Liver (tissue), 9 donors: ENCODE results near the gene PLD6. TPM values are rescaled to one million over a fixed set of nuclear protein-coding genes. Genes with fewer than 3 reads are reported as not detected.

Experiments
- DNase-seq: peaks from one replicate; pipeline ENCODE4 v3.0.0-alpha.2; 2017; ENCODE audit warnings: low spot score
- H3K27ac ChIP-seq, 2 donors: one replicate each; pipeline ENCODE4 v1.7.0; 2013; ENCODE audit warnings: inconsistent platforms in 2 of 2, low read length in 2 of 2, control low read depth in 1 of 2, low read depth in 1 of 2, mild to moderate bottlenecking in 1 of 2
- H3K27me3 ChIP-seq, 4 donors: one replicate each; pipeline versions ENCODE4 v1.6.1 to v1.7.0; 2013; ENCODE audit warnings: low read length in 3 of 4, inconsistent platforms in 1 of 4, mild to moderate bottlenecking in 1 of 4, moderate library complexity in 1 of 4; ENCODE audit not compliant: control insufficient read depth in 4 of 4, insufficient read depth in 4 of 4
- H3K36me3 ChIP-seq, 4 donors: one replicate each; pipeline versions ENCODE4 v1.6.1 to v1.7.0; 2013; ENCODE audit warnings: low read length in 3 of 4, mild to moderate bottlenecking in 3 of 4, low read depth in 1 of 4, moderate library complexity in 1 of 4; ENCODE audit not compliant: control insufficient read depth in 4 of 4, insufficient read depth in 3 of 4
- H3K4me1 ChIP-seq, 4 donors: one replicate each; pipeline versions ENCODE4 v1.6.1 to v1.7.0; 2013; ENCODE audit warnings: low read length in 3 of 4, mild to moderate bottlenecking in 3 of 4, moderate library complexity in 1 of 4; ENCODE audit not compliant: control insufficient read depth in 4 of 4, insufficient read depth in 4 of 4
- H3K4me3 ChIP-seq, 3 donors: one replicate each; pipeline versions ENCODE4 v1.6.1 to v1.7.0; 2013; ENCODE audit warnings: low read length in 3 of 3, control low read depth in 1 of 3, low read depth in 1 of 3, mild to moderate bottlenecking in 1 of 3
- H3K9ac ChIP-seq, 2 donors: one replicate each; pipeline ENCODE4 v1.7.0; 2013; ENCODE audit warnings: low read length in 2 of 2, mild to moderate bottlenecking in 2 of 2, moderate library complexity in 2 of 2, control low read depth in 1 of 2, low read depth in 1 of 2
- H3K9me3 ChIP-seq, 4 donors: one replicate each; pipeline versions ENCODE4 v1.6.1 to v1.7.0; 2013; ENCODE audit warnings: low read length in 3 of 4; ENCODE audit not compliant: control insufficient read depth in 4 of 4
- EGR1 ChIP-seq, 2 donors: IDR thresholded peaks; 2 replicates each; pipeline ENCODE4 v1.6.1; 2016 to 2018; ENCODE audit warnings: antibody characterized with exemption in 2 of 2, low read depth in 2 of 2
- FOXA1 ChIP-seq: IDR thresholded peaks from 2 replicates; pipeline ENCODE4 v1.6.1; 2016; ENCODE audit warnings: antibody characterized with exemption
- FOXA2 ChIP-seq: IDR thresholded peaks from 2 replicates; pipeline ENCODE4 v1.6.1; 2016; ENCODE audit warnings: antibody characterized with exemption
- GABPA ChIP-seq, 2 donors: IDR thresholded peaks in 1 of 2; conservative IDR thresholded peaks in 1 of 2; 2 replicates each; pipeline ENCODE4 v1.6.1; 2016; ENCODE audit warnings: antibody characterized with exemption in 2 of 2, mild to moderate bottlenecking in 1 of 2, moderate library complexity in 1 of 2
- HNF4A ChIP-seq, 2 donors: conservative IDR thresholded peaks; 2 replicates each; pipeline ENCODE4 v1.6.1; 2016; ENCODE audit warnings: antibody characterized with exemption in 2 of 2, mild to moderate bottlenecking in 2 of 2
- HNF4G ChIP-seq: IDR thresholded peaks from 2 replicates; pipeline ENCODE4 v1.6.1; 2016; ENCODE audit warnings: antibody characterized with exemption
- JUND ChIP-seq, 2 donors: IDR thresholded peaks; 2 replicates each; pipeline ENCODE4 v1.6.1; 2016; ENCODE audit warnings: antibody characterized with exemption in 2 of 2
- NR2F2 ChIP-seq: IDR thresholded peaks from 2 replicates; pipeline ENCODE4 v1.6.1; 2016; ENCODE audit warnings: antibody characterized with exemption
- RAD21 ChIP-seq, 2 donors: IDR thresholded peaks; 2 replicates each; pipeline ENCODE4 v1.6.1; 2016; ENCODE audit warnings: antibody characterized with exemption in 2 of 2, mild to moderate bottlenecking in 2 of 2
- RXRA ChIP-seq, 2 donors: IDR thresholded peaks; 2 replicates each; pipeline ENCODE4 v1.6.1; 2017 to 2018; ENCODE audit warnings: antibody characterized with exemption in 2 of 2, mild to moderate bottlenecking in 1 of 2
- SP1 ChIP-seq: IDR thresholded peaks from 2 replicates; pipeline ENCODE4 v1.6.1; 2018; ENCODE audit warnings: antibody characterized with exemption, mild to moderate bottlenecking
- TAF1 ChIP-seq: conservative IDR thresholded peaks from 2 replicates; pipeline ENCODE4 v1.6.1; 2016; ENCODE audit warnings: antibody characterized with exemption, mild to moderate bottlenecking
- YY1 ChIP-seq: IDR thresholded peaks from 2 replicates; pipeline ENCODE4 v1.6.1; 2016; ENCODE audit warnings: antibody characterized with exemption, mild to moderate bottlenecking
- WGBS: extraction: QIAGEN DNeasy Blood & Tissue Kit; methylation state at CpG from one replicate; pipeline ENCODE4 v1.1.7; 2013; 5-methylcytosine and 5-hydroxymethylcytosine counted together
- polyA plus RNA-seq, 2 donors: library from polyadenylated mRNA; stranded (reverse) in 1 of 2; unstranded in 1 of 2; fragments of 200-250 nt in 1 of 2; fragments of >200 nt in 1 of 2; fragmentation: Nextera tagmentation in 1 of 2; extraction: Ambion mirVana in 1 of 2; gene quantifications; one replicate each; pipeline versions ENCODE4 v1.2.1 to v1.2.3, GENCODE V29; 2013 to 2015
- total RNA-seq, 2 donors: library from RNA; depleted of rRNA; stranded (reverse); fragments of >200 nt; gene quantifications; one replicate each; pipeline ENCODE4 v1.2.3, GENCODE V29; 2014
- TF ChIP-seq, protein P1 (sequence below): IDR thresholded peaks from 2 replicates; pipeline ENCODE4 v1.6.1; 2016; ENCODE audit warnings: antibody characterized with exemption
- TF ChIP-seq, protein P2 (sequence below): IDR thresholded peaks from 2 replicates; pipeline ENCODE4 v1.6.1; 2016; ENCODE audit warnings: antibody characterized with exemption
- TF ChIP-seq, protein P3 (sequence below): IDR thresholded peaks from 2 replicates; pipeline ENCODE4 v1.6.1; 2016; ENCODE audit warnings: antibody characterized with exemption, mild to moderate bottlenecking
- donor health status: healthy.
- donor health status: healthy.
- donor health status: healthy.
- donor health status: healthy.
- donor health status: healthy.

PLD6 gene
- total and polyA plus RNA-seq, 4 donors, result 1.2 to 2.3 (median 1.5) TPM

DNA sequence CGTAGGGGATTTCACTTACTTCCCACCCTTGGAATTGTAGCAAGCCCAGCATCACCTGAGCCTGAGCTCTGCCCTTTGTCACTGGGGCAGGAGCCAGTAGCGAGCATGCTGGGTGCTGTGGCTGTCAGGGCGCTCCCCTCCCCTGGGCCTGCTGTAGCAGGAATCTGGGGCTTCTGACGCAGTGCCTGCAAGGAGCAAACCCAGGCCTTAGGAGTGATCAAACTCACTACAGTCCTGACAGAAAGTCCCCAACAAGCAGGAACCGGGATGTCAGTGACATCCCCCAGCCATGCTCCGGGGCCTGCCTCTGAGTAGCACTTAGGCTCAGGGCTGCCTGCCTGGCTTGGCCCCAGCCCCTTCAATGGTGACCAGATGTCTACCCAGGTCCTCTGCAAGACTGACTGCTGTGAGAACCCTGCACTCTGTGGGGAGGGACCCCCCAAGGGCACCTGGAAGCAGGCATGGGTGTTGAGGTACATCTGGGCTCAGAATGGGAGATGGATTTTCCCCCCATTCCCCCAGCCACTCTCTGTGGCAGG is 23.5 kb downstream of the PLD6 start:
- WGBS, result 92% methylated on average over 6 of the region's 6 CpGs
- Histone ChIP-seq H3K9ac (no peak overlapping the region), H3K27ac (no peak overlapping the region)

GRCh38 chr17:17181666-17182597 is 24.2 kb downstream of the PLD6 start:
- DNase-seq, result no peak
- no peak overlapping the region for H3K9ac ChIP-seq
- H3K27me3 ChIP-seq, result no peaks in the 10 kb centered on the region
- H3K36me3 ChIP-seq, result peaks cover 19 to 68% (median 42%) of the 10 kb centered on the region in 4 donors
- H3K27ac ChIP-seq, result no peak overlapping the region
- no peaks in the 10 kb centered on the region for H3K9me3 ChIP-seq
- 91% methylated on average over 15 of the region's 15 CpGs for WGBS
- no peak overlapping the region for H3K4me3 ChIP-seq
- no peaks in the 10 kb centered on the region for H3K4me1 ChIP-seq
- TF ChIP-seq, protein P1, sequence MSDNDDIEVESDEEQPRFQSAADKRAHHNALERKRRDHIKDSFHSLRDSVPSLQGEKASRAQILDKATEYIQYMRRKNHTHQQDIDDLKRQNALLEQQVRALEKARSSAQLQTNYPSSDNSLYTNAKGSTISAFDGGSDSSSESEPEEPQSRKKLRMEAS, result no peak
- no peak for TF ChIP-seq RAD21 (IDR thresholded peaks at IDR 0.05)
- no peak for TF ChIP-seq FOXA1
- TF ChIP-seq SP1, result no peak
- TF ChIP-seq, protein P2, sequence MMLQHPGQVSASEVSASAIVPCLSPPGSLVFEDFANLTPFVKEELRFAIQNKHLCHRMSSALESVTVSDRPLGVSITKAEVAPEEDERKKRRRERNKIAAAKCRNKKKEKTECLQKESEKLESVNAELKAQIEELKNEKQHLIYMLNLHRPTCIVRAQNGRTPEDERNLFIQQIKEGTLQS, result no peak
- no peak for TF ChIP-seq TAF1
- no peak for TF ChIP-seq HNF4A (conservative IDR thresholded peaks at IDR 0.05)
- TF ChIP-seq NR2F2, result no peak
- TF ChIP-seq YY1, result no peak
- no peak for TF ChIP-seq JUND (IDR thresholded peaks at IDR 0.05)
- no peak for TF ChIP-seq HNF4G

More for the DNA sequence above, 23.5 kb downstream of the PLD6 start:
- Histone ChIP-seq H3K36me3 (peaks cover 19 to 65% (median 36%) of the 10 kb centered on the region in 4 donors), H3K9me3 (no peaks in the 10 kb centered on the region), H3K4me3 (no peak overlapping the region), H3K27me3 (no peaks in the 10 kb centered on the region), H3K4me1 (no peaks in the 10 kb centered on the region)
- DNase-seq, result no peak
- TF ChIP-seq RXRA (IDR thresholded peaks at IDR 0.05), result no peak
- no peak for TF ChIP-seq FOXA2
- no peak for TF ChIP-seq YY1
- TF ChIP-seq, protein P1, result no peak
- no peak for TF ChIP-seq TAF1
- no peak for TF ChIP-seq EGR1 (IDR thresholded peaks at IDR 0.05; ENCODE audit: low read depth in 2 of 2)
- TF ChIP-seq, protein P3, sequence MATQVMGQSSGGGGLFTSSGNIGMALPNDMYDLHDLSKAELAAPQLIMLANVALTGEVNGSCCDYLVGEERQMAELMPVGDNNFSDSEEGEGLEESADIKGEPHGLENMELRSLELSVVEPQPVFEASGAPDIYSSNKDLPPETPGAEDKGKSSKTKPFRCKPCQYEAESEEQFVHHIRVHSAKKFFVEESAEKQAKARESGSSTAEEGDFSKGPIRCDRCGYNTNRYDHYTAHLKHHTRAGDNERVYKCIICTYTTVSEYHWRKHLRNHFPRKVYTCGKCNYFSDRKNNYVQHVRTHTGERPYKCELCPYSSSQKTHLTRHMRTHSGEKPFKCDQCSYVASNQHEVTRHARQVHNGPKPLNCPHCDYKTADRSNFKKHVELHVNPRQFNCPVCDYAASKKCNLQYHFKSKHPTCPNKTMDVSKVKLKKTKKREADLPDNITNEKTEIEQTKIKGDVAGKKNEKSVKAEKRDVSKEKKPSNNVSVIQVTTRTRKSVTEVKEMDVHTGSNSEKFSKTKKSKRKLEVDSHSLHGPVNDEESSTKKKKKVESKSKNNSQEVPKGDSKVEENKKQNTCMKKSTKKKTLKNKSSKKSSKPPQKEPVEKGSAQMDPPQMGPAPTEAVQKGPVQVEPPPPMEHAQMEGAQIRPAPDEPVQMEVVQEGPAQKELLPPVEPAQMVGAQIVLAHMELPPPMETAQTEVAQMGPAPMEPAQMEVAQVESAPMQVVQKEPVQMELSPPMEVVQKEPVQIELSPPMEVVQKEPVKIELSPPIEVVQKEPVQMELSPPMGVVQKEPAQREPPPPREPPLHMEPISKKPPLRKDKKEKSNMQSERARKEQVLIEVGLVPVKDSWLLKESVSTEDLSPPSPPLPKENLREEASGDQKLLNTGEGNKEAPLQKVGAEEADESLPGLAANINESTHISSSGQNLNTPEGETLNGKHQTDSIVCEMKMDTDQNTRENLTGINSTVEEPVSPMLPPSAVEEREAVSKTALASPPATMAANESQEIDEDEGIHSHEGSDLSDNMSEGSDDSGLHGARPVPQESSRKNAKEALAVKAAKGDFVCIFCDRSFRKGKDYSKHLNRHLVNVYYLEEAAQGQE, result no peak
- no peak for TF ChIP-seq GABPA (IDR thresholded peaks at IDR 0.05 in 1 of 2, conservative IDR thresholded peaks at IDR 0.05 in 1 of 2)
- no peak for TF ChIP-seq HNF4A (conservative IDR thresholded peaks at IDR 0.05)
- TF ChIP-seq, protein P2, result no peak
- no peak for TF ChIP-seq RAD21 (IDR thresholded peaks at IDR 0.05)
- TF ChIP-seq FOXA1, result no peak
